HepG2 (cell line): ENCODE results near the gene RASSF4. TPM values are rescaled to one million over a fixed set of nuclear protein-coding genes. Genes with fewer than 3 reads are reported as not detected.

Source experiments
- ATAD3A ChIP-seq: sonication (generic); formaldehyde crosslinking; IDR thresholded peaks from 2 replicates; pipeline ENCODE4 v1.4.0; 2020; ENCODE audit warnings: missing genetic modification reagents
- CEBPZ ChIP-seq: IDR thresholded peaks from 2 replicates; pipeline ENCODE4 v1.6.1; 2012; ENCODE audit warnings: low read length, improper control_type of control experiment
- FOXJ3 ChIP-seq: sonication (generic); formaldehyde crosslinking; IDR thresholded peaks from 2 replicates; pipeline ENCODE4 v1.4.0; 2020; ENCODE audit warnings: missing genetic modification reagents, mild to moderate bottlenecking, borderline replicate concordance
- FOXP1 ChIP-seq, 2 experiments: fragments of 450-650 bp in 1 of 2; IDR thresholded peaks; 2 replicates each; pipeline ENCODE4 v1.6.1; 2017 to 2018; ENCODE audit warnings: antibody characterized with exemption in 1 of 2
- GABPB1 ChIP-seq: IDR thresholded peaks from 2 replicates; pipeline ENCODE4 v1.6.1; 2016; ENCODE audit warnings: mild to moderate bottlenecking, missing genetic modification reagents, moderate library complexity, missing compliant biosample characterization
- HOXA7 ChIP-seq: sonication (generic); formaldehyde crosslinking; IDR thresholded peaks from 2 replicates; pipeline ENCODE4 v1.8.1; 2022; ENCODE audit warnings: mild to moderate bottlenecking, missing genetic modification reagents, moderate library complexity
- IRF1 ChIP-seq: sonication (generic); formaldehyde crosslinking; IDR thresholded peaks from 2 replicates; pipeline ENCODE4 v1.4.0; 2020; ENCODE audit warnings: low read depth, mild to moderate bottlenecking, missing genetic modification reagents
- JDP2 ChIP-seq: sonication (generic); formaldehyde crosslinking; IDR thresholded peaks from 2 replicates; pipeline ENCODE4 v1.8.1; 2022; ENCODE audit warnings: missing genetic modification reagents, borderline replicate concordance
- NKX3-1 ChIP-seq: sonication (generic); formaldehyde crosslinking; IDR thresholded peaks from 2 replicates; pipeline ENCODE4 v1.5.0; 2020; ENCODE audit warnings: missing genetic modification reagents
- NRL ChIP-seq: sonication (generic); formaldehyde crosslinking; IDR thresholded peaks from 2 replicates; pipeline ENCODE4 v1.5.0; 2020; ENCODE audit warnings: missing genetic modification reagents, mild to moderate bottlenecking, moderate library complexity, borderline replicate concordance
- RARA ChIP-seq: IDR thresholded peaks from 2 replicates; pipeline ENCODE4 v1.6.1; 2016; ENCODE audit warnings: missing genetic modification reagents, missing compliant biosample characterization
- RFX5 ChIP-seq: IDR thresholded peaks from 2 replicates; pipeline ENCODE4 v1.6.1; 2011; ENCODE audit warnings: low read depth, low read length, improper control_type of control experiment
- TBX2 ChIP-seq: sonication (generic); formaldehyde crosslinking; IDR thresholded peaks from 2 replicates; pipeline ENCODE4 v1.5.0; 2020; ENCODE audit warnings: missing genetic modification reagents, mild to moderate bottlenecking, borderline replicate concordance
- ZNF354B ChIP-seq: sonication (generic); formaldehyde crosslinking; IDR thresholded peaks from 2 replicates; pipeline ENCODE4 v1.8.0; 2022; ENCODE audit warnings: mild to moderate bottlenecking, missing genetic modification reagents
- ZNF446 ChIP-seq: sonication (generic); formaldehyde crosslinking; IDR thresholded peaks from 2 replicates; pipeline ENCODE4 v1.5.0; 2020; ENCODE audit warnings: mild to moderate bottlenecking, missing genetic modification reagents
- ZNF543 ChIP-seq: sonication (generic); formaldehyde crosslinking; IDR thresholded peaks from 2 replicates; pipeline ENCODE4 v1.4.0; 2020; ENCODE audit warnings: mild to moderate bottlenecking, missing genetic modification reagents
- polyA plus RNA-seq, 8 experiments: library from polyadenylated mRNA; depleted of rRNA in 3 of 8; stranded (reverse) in 7 of 8; unstranded in 1 of 8; fragments of >200 nt; fragmentation: Illumina TruSeq in 4 of 8; extraction: Trizol in 4 of 8; gene quantifications; 2 replicates each; pipeline versions ENCODE4 v1.2.1 to v1.2.3, GENCODE V29; 2011 to 2016; ENCODE audit warnings: low read depth in 4 of 8, missing spikeins in 1 of 8, mixed read lengths in 1 of 8; ENCODE audit not compliant: insufficient read depth in 1 of 8
- total RNA-seq, 5 experiments: library from RNA; depleted of rRNA; stranded (reverse); fragments of >200 nt; fragmentation: Illumina TruSeq; extraction: Trizol; gene quantifications; 2 replicates each; pipeline ENCODE4 v1.2.3, GENCODE V29; 2016; ENCODE audit warnings: low read depth in 1 of 5
- TF ChIP-seq, protein P1 (sequence below): sonication (generic); formaldehyde crosslinking; IDR thresholded peaks from 2 replicates; pipeline ENCODE4 v1.4.0; 2020; ENCODE audit warnings: missing genetic modification reagents
- TF ChIP-seq, protein P2 (sequence below): IDR thresholded peaks from 2 replicates; pipeline ENCODE4 v1.6.1; 2016; ENCODE audit warnings: low read depth, control low read depth

RASSF4 gene
- total and polyA plus RNA-seq, 2 of the 13 experiments (the other 11 are each of a cell fraction or from before 2014, with no cell fraction given) = 34.0 to 51.7 TPM

- TF ChIP-seq CEBPZ (no peak), FOXJ3 (CRISPR knock-in tag) (0 out of 2 replicates have a peak, but pooled peaks have one; percentile 52), ZNF354B (CRISPR knock-in tag) (no peak), GABPB1 (CRISPR knock-in tag) (peak; percentile 57), IRF1 (CRISPR knock-in tag) (no peak), HOXA7 (no peak), FOXP1 (IDR thresholded peaks at IDR 0.05) (no peak), FOXP1 (CRISPR knock-in tag; IDR thresholded peaks at IDR 0.05) (no peak), ATAD3A (CRISPR knock-in tag) (no peak), NRL (peak; percentile 86), JDP2 (CRISPR knock-in tag) (no peak), RFX5 (no peak), ZNF446 (peak; percentile 91; the same call in 1 of the 2 replicates), TBX2 (CRISPR knock-in tag) (peak; percentile 82), ZNF543 (CRISPR knock-in tag) (peak; percentile 90), NKX3-1 (CRISPR knock-in tag) (peak; percentile 80; the same call in 1 of the 2 replicates), RARA (peak; percentile 70; the same call in 1 of the 2 replicates)
- TF ChIP-seq, protein P1, sequence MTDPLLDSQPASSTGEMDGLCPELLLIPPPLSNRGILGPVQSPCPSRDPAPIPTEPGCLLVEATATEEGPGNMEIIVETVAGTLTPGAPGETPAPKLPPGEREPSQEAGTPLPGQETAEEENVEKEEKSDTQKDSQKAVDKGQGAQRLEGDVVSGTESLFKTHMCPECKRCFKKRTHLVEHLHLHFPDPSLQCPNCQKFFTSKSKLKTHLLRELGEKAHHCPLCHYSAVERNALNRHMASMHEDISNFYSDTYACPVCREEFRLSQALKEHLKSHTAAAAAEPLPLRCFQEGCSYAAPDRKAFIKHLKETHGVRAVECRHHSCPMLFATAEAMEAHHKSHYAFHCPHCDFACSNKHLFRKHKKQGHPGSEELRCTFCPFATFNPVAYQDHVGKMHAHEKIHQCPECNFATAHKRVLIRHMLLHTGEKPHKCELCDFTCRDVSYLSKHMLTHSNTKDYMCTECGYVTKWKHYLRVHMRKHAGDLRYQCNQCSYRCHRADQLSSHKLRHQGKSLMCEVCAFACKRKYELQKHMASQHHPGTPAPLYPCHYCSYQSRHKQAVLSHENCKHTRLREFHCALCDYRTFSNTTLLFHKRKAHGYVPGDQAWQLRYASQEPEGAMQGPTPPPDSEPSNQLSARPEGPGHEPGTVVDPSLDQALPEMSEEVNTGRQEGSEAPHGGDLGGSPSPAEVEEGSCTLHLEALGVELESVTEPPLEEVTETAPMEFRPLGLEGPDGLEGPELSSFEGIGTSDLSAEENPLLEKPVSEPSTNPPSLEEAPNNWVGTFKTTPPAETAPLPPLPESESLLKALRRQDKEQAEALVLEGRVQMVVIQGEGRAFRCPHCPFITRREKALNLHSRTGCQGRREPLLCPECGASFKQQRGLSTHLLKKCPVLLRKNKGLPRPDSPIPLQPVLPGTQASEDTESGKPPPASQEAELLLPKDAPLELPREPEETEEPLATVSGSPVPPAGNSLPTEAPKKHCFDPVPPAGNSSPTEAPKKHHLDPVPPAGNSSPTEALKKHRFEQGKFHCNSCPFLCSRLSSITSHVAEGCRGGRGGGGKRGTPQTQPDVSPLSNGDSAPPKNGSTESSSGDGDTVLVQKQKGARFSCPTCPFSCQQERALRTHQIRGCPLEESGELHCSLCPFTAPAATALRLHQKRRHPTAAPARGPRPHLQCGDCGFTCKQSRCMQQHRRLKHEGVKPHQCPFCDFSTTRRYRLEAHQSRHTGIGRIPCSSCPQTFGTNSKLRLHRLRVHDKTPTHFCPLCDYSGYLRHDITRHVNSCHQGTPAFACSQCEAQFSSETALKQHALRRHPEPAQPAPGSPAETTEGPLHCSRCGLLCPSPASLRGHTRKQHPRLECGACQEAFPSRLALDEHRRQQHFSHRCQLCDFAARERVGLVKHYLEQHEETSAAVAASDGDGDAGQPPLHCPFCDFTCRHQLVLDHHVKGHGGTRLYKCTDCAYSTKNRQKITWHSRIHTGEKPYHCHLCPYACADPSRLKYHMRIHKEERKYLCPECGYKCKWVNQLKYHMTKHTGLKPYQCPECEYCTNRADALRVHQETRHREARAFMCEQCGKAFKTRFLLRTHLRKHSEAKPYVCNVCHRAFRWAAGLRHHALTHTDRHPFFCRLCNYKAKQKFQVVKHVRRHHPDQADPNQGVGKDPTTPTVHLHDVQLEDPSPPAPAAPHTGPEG (CRISPR knock-in tag) = peak; percentile 90
- TF ChIP-seq, protein P2, sequence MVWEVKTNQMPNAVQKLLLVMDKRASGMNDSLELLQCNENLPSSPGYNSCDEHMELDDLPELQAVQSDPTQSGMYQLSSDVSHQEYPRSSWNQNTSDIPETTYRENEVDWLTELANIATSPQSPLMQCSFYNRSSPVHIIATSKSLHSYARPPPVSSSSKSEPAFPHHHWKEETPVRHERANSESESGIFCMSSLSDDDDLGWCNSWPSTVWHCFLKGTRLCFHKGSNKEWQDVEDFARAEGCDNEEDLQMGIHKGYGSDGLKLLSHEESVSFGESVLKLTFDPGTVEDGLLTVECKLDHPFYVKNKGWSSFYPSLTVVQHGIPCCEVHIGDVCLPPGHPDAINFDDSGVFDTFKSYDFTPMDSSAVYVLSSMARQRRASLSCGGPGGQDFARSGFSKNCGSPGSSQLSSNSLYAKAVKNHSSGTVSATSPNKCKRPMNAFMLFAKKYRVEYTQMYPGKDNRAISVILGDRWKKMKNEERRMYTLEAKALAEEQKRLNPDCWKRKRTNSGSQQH (CRISPR knock-in tag) = no peak
These were observed 24.2 kb upstream of the RASSF4 start (continued) for GRCh38 chr10:44935201-44935965.
